ENCODE data around the gene PLOD3. TPM values are rescaled to one million over a fixed set of nuclear protein-coding genes. Genes with fewer than 3 reads are reported as not detected.

PLOD3 gene
- total and polyA plus RNA-seq, 4 donors: 38.9 to 104 (median 58.2) TPM

DNA sequence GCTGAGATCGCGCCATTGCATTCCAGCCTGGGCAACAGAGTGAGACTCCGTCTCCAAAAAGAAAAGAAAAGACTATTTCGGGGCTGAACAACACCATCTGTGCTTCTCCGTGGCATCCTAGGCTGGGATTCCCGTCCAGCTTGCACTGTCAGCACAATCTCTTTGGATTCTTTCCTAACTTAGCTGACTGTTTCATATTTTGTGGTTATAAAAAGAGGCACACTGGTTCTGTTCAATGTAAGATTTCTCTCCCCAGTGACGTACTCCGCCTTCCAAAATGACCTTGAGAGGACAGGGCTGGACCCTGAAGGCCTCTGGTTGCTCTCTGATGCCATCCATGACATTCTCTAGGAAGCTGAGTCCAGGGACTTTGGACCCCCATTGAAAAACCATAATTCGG is 9.3 kb upstream of the PLOD3 start:
- Histone ChIP-seq H3K27ac (ENCODE audit: low read depth in 1 of 2, low read length in 1 of 2) (peak overlapping the region in 1 of 2 donors; percentile 24), H3K9me3 (ENCODE audit: control insufficient read depth in 4 of 4, insufficient read depth in 3 of 4, low read length in 3 of 4) (no peaks in the 10 kb centered on the region), H3K27me3 (ENCODE audit: control insufficient read depth in 3 of 3, insufficient read depth in 3 of 3, low read length in 2 of 3) (no peaks in the 10 kb centered on the region), H3K4me1 (ENCODE audit: control insufficient read depth in 5 of 5, insufficient read depth in 5 of 5, low read length in 5 of 5) (peaks cover 0 to 5% (median 2%) of the 10 kb centered on the region in 5 donors), H3K4me3 (no peak overlapping the region), H3K36me3 (ENCODE audit: control insufficient read depth in 4 of 4, insufficient read depth in 4 of 4, low read length in 4 of 4) (peaks cover 4 to 47% (median 15%) of the 10 kb centered on the region in 4 donors), H3K9ac (ENCODE audit: insufficient read depth in 1 of 2, low read length in 2 of 2) (peak overlapping the region in 1 of 2 donors; percentile 23)
- DNase-seq (no peak), ATAC-seq (ENCODE audit: insufficient read depth, low FRiP score) (peak; percentile 55)
- TF ChIP-seq, protein P1, sequence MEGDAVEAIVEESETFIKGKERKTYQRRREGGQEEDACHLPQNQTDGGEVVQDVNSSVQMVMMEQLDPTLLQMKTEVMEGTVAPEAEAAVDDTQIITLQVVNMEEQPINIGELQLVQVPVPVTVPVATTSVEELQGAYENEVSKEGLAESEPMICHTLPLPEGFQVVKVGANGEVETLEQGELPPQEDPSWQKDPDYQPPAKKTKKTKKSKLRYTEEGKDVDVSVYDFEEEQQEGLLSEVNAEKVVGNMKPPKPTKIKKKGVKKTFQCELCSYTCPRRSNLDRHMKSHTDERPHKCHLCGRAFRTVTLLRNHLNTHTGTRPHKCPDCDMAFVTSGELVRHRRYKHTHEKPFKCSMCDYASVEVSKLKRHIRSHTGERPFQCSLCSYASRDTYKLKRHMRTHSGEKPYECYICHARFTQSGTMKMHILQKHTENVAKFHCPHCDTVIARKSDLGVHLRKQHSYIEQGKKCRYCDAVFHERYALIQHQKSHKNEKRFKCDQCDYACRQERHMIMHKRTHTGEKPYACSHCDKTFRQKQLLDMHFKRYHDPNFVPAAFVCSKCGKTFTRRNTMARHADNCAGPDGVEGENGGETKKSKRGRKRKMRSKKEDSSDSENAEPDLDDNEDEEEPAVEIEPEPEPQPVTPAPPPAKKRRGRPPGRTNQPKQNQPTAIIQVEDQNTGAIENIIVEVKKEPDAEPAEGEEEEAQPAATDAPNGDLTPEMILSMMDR (IDR thresholded peaks at IDR 0.05; ENCODE audit: control extremely low read depth, extremely low read depth): no peak
- WGBS, 2 donors: 88 to 93% methylated on average over 9 of the region's 9 CpGs

DNA sequence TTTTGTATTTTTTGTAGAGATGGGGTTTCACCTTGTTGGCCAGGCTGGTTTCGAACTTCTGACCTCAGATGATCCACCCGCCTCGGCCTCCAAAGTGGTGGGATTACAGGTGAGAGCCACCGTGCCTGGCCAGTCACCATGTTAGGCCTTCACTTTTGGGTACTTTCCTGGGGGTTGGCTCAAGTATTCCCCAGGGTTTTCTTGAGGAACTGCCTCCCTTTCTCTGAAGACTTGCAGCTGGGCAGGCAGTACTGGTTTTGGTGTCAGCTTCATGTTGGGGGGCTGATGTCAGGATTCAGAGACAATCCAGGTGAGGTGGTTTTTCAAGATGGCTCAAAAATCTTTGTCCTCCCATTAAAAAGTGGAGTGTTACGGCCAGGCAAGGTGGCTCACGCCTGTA is 8.3 kb upstream of the PLOD3 start:
- Histone ChIP-seq H3K4me1 (ENCODE audit: control insufficient read depth in 5 of 5, insufficient read depth in 5 of 5, low read length in 5 of 5) (peaks cover 0 to 5% (median 2%) of the 10 kb centered on the region in 5 donors), H3K36me3 (ENCODE audit: control insufficient read depth in 4 of 4, insufficient read depth in 4 of 4, low read length in 4 of 4) (peaks cover 4 to 47% (median 16%) of the 10 kb centered on the region in 4 donors), H3K4me3 (no peak overlapping the region), H3K9ac (ENCODE audit: insufficient read depth in 1 of 2, low read length in 2 of 2) (no peak overlapping the region), H3K9me3 (ENCODE audit: control insufficient read depth in 4 of 4, insufficient read depth in 3 of 4, low read length in 3 of 4) (no peaks in the 10 kb centered on the region), H3K27ac (ENCODE audit: low read depth in 1 of 2, low read length in 1 of 2) (no peak overlapping the region), H3K27me3 (ENCODE audit: control insufficient read depth in 3 of 3, insufficient read depth in 3 of 3, low read length in 2 of 3) (no peaks in the 10 kb centered on the region)
- DNase-seq: no peak
- WGBS, 2 donors: 96 to 97% methylated on average over 6 of the region's 6 CpGs
- ATAC-seq (ENCODE audit: insufficient read depth, low FRiP score): no peak
- TF ChIP-seq, protein P1 (IDR thresholded peaks at IDR 0.05; ENCODE audit: control extremely low read depth, extremely low read depth): no peak

DNA sequence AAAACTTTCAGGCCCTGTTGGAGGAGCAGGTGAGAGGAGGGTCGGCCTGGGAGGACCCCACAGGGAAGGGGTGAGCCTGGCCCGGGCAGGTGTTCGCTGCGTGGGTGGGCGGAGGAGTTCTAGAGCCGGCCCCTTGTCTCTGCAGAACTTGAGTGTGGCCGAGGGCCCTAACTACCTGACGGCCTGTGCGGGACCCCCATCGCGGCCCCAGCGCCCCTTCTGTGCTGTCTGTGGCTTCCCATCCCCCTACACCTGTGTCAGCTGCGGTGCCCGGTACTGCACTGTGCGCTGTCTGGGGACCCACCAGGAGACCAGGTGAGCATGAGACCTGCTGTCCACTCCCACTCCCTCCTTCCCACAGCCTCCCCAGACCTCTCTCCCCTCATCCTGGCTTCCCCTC is 6.1 kb upstream of the PLOD3 start:
- no peak overlapping the region for H3K9ac ChIP-seq (ENCODE audit: insufficient read depth in 1 of 2, low read length in 2 of 2)
- no peak overlapping the region for H3K27ac ChIP-seq (ENCODE audit: low read depth in 1 of 2, low read length in 1 of 2)
- H3K4me3 ChIP-seq: no peak overlapping the region
- H3K27me3 ChIP-seq (ENCODE audit: control insufficient read depth in 3 of 3, insufficient read depth in 3 of 3, low read length in 2 of 3): no peaks in the 10 kb centered on the region
- WGBS, 2 donors: 94 to 97% methylated on average over 15 of the region's 15 CpGs
- H3K9me3 ChIP-seq (ENCODE audit: control insufficient read depth in 4 of 4, insufficient read depth in 3 of 4, low read length in 3 of 4): no peaks in the 10 kb centered on the region
- H3K36me3 ChIP-seq (ENCODE audit: control insufficient read depth in 4 of 4, insufficient read depth in 4 of 4, low read length in 4 of 4): peaks cover 0 to 44% (median 16%) of the 10 kb centered on the region in 4 donors
- TF ChIP-seq, protein P1 (IDR thresholded peaks at IDR 0.05; ENCODE audit: control extremely low read depth, extremely low read depth): no peak
- H3K4me1 ChIP-seq (ENCODE audit: control insufficient read depth in 5 of 5, insufficient read depth in 5 of 5, low read length in 5 of 5): peaks cover 0 to 7% (median 4%) of the 10 kb centered on the region in 5 donors
- ATAC-seq (ENCODE audit: insufficient read depth, low FRiP score): no peak
- DNase-seq: no peak

DNA sequence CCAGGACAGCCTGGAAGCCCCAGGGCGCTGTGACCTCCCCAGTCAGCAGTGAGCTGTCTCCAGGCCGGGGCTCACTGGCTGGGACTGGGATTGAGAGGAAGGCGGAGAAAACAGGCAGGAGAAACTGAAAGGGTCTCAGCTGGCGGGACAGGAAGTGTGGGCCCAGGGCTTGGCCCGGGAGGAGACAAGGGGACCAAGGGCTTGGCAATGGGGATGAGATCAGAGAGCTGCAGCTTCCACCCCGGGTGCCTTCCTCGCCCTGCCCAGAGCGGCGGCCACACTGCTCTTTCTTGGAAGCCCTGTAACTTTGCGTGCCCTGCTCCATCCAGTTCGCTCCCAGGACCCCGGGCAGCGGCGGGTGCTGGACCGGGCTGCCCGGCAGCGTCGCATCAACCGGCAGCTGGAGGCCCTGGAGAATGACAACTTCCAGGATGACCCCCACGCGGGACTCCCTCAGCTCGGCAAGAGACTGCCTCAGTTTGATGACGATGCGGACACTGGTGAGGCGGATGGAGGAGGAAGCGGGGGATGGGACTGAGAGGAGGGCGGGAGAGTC is 5.0 kb upstream of the PLOD3 start:
- H3K4me1 ChIP-seq (ENCODE audit: control insufficient read depth in 5 of 5, insufficient read depth in 5 of 5, low read length in 5 of 5): peaks cover 0 to 10% (median 4%) of the 10 kb centered on the region in 5 donors
- no peaks in the 10 kb centered on the region for H3K27me3 ChIP-seq (ENCODE audit: control insufficient read depth in 3 of 3, insufficient read depth in 3 of 3, low read length in 2 of 3)
- DNase-seq: no peak
- H3K9ac ChIP-seq (ENCODE audit: insufficient read depth in 1 of 2, low read length in 2 of 2): no peak overlapping the region
- H3K36me3 ChIP-seq (ENCODE audit: control insufficient read depth in 4 of 4, insufficient read depth in 4 of 4, low read length in 4 of 4): peaks cover 0 to 40% (median 16%) of the 10 kb centered on the region in 4 donors
- TF ChIP-seq, protein P1 (IDR thresholded peaks at IDR 0.05; ENCODE audit: control extremely low read depth, extremely low read depth): no peak
- H3K27ac ChIP-seq (ENCODE audit: low read depth in 1 of 2, low read length in 1 of 2): no peak overlapping the region
- no peak for ATAC-seq (ENCODE audit: insufficient read depth, low FRiP score)
- H3K4me3 ChIP-seq: no peak overlapping the region
- WGBS, 2 donors: 93 to 95% methylated on average over 27 of the region's 27 CpGs
- no peaks in the 10 kb centered on the region for H3K9me3 ChIP-seq (ENCODE audit: control insufficient read depth in 4 of 4, insufficient read depth in 3 of 4, low read length in 3 of 4)

Measured in lung (tissue), 12 donors.